ENCODE data around the gene RAPSN. TPM values are rescaled to one million over a fixed set of nuclear protein-coding genes. Genes with fewer than 3 reads are reported as not detected.

Gene RAPSN
- total RNA-seq, 1 experiment from 2014 or later: not detected

DNA sequence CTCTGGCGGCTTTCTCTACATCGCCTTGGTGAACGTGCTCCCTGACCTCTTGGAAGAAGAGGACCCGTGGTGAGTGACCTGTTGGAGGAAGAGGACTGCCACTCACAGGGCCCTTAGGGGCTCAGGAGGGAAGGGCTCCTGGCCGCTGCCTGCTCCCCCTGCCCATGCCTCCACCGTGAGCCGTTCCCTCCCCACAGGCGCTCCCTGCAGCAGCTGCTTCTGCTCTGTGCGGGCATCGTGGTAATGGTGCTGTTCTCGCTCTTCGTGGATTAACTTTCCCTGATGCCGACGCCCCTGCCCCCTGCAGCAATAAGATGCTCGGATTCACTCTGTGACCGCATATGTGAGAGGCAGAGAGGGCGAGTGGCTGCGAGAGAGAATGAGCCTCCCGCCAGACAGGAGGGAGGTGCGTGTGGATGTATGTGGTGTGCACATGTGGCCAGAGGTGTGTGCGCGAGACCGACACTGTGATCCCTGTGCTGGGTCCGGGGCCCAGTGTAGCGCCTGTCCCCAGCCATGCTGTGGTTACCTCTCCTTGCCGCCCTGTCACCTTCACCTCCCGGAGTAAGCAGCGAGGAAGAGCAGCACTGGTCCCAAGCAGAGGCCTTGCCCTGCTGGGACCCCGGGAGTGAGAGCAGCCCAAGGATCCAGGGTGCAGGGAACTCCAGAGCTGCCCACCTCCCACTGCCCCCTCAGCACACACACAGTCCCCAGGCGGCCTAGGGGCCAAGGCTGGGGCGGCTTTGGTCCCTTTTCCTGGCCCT, 33.7 kb downstream of the RAPSN start:
- TF ChIP-seq EZH2 (IDR thresholded peaks at IDR 0.05; ENCODE audit: low read length, unreplicated experiment) (no peak), CTCF (conservative IDR thresholded peaks at IDR 0.05; ENCODE audit: low read depth, low read length) (no peak), EZH2phosphoT487 (IDR thresholded peaks at IDR 0.05; ENCODE audit: borderline replicate concordance, low read length) (no peak)
- intact Hi-C loops (cut with micrococcal nuclease): no loop called here
- Histone ChIP-seq H3K9me3 (ENCODE audit: low read length) (no peaks in the 10 kb centered on the region), H3K4me1 (ENCODE audit: insufficient read depth, low read length) (peaks cover 20% of the 10 kb centered on the region), H3K27ac (ENCODE audit: low read length) (peak overlapping the region; percentile 46), H4K20me1 (ENCODE audit: low read length) (peaks cover 9% of the 10 kb centered on the region; the same call in 1 of the 2 replicates), H3K79me2 (ENCODE audit: low read length) (peaks cover 8% of the 10 kb centered on the region), H3K9ac (ENCODE audit: low read length) (no peak overlapping the region), H3K9me2 (replicated peaks; ENCODE audit: low read length) (no peaks in the 10 kb centered on the region), H3F3A (ENCODE audit: low read length, unreplicated experiment) (peaks cover 3% of the 10 kb centered on the region), H3K36me3 (ENCODE audit: low read depth, low read length) (peaks cover 13% of the 10 kb centered on the region), H3K4me3 (ENCODE audit: low read length) (no peak overlapping the region), H3K27me3 (ENCODE audit: low read length) (no peaks in the 10 kb centered on the region), H3K4me2 (ENCODE audit: low read length) (peak overlapping the region; percentile 44; the same call in 1 of the 2 replicates), H2AFZ (ENCODE audit: low read length) (no peak overlapping the region)
- DNase-seq: no peak
- ChIA-PET CTCF (interaction anchor here (0.5 kb wide), 1 partner anchor 211 kb away, joined by 3 read pairs; no protein-coding TSS in a partner anchor), POLR2A (ENCODE audit: unreplicated experiment) (interaction anchor here (0.6 kb wide), 1 partner anchor 69 kb away, joined by 8 read pairs; no protein-coding TSS in a partner anchor)
- no TSS peak for BruUV-seq (replicated peaks)
- ATAC-seq: no peak; the same call in 1 of the 2 replicates

GRCh38 chr11:47414685-47415070, 34.3 kb downstream of the RAPSN start:
- Histone ChIP-seq H3K9me3 (ENCODE audit: low read length) (no peaks in the 10 kb centered on the region), H3K27me3 (ENCODE audit: low read length) (no peaks in the 10 kb centered on the region), H3K27ac (ENCODE audit: low read length) (no peak overlapping the region), H3K9ac (ENCODE audit: low read length) (no peak overlapping the region), H2AFZ (ENCODE audit: low read length) (no peak overlapping the region), H3K9me2 (replicated peaks; ENCODE audit: low read length) (no peaks in the 10 kb centered on the region), H4K20me1 (ENCODE audit: low read length) (peaks cover 9% of the 10 kb centered on the region; the same call in 1 of the 2 replicates), H3K4me2 (ENCODE audit: low read length) (no peak overlapping the region), H3K4me1 (ENCODE audit: insufficient read depth, low read length) (peaks cover 26% of the 10 kb centered on the region), H3K4me3 (ENCODE audit: low read length) (no peak overlapping the region), H3K36me3 (ENCODE audit: low read depth, low read length) (peaks cover 7% of the 10 kb centered on the region), H3F3A (ENCODE audit: low read length, unreplicated experiment) (peaks cover 3% of the 10 kb centered on the region), H3K79me2 (ENCODE audit: low read length) (peaks cover 14% of the 10 kb centered on the region)
- TF ChIP-seq CTCF (conservative IDR thresholded peaks at IDR 0.05; ENCODE audit: low read depth, low read length): no peak
- no peak for TF ChIP-seq EZH2 (IDR thresholded peaks at IDR 0.05; ENCODE audit: low read length, unreplicated experiment)
- TF ChIP-seq EZH2phosphoT487 (IDR thresholded peaks at IDR 0.05; ENCODE audit: borderline replicate concordance, low read length): no peak
- ATAC-seq (no peak), DNase-seq (no peak)
- ChIA-PET POLR2A (ENCODE audit: unreplicated experiment) (no interaction called here), CTCF (no interaction called here)
- intact Hi-C loops (cut with micrococcal nuclease): no loop called here
- no TSS peak for BruUV-seq (replicated peaks)
